Measurements from ENCODE around the gene TNFRSF18.

GRCh38 chr1:1194723-1195122 lies 11.7 kb downstream of the TNFRSF18 start:
- no peak for TF ChIP-seq CTCF (conservative IDR thresholded peaks at IDR 0.05)
- no peak for TF ChIP-seq EZH2 (IDR thresholded peaks at IDR 0.05; ENCODE audit: low read depth)

Data from PC-9 (cell line).